RWPE2 (cell line): ENCODE results near the gene ZNF296.

Experiments
- ATAC-seq: fragments of 200-7000 bp; cut with Tn5 transposase; 3 replicates; pipeline ENCODE4 v1.9.1; 2021; ENCODE audit warnings: low read depth
- DNase-seq: peaks from one replicate; pipeline ENCODE4 v3.0.0-alpha.2; 2020; ENCODE audit warnings: low spot score
- H3K27ac ChIP-seq: fragments of 450-650 bp; 2 replicates; pipeline ENCODE4 v1.5.1; 2017; ENCODE audit warnings: mild to moderate bottlenecking; ENCODE audit not compliant: poor library complexity, severe bottlenecking
- H3K27me3 ChIP-seq: fragments of 250-450 bp; sonication (Bioruptor Pico); 2 replicates; pipeline ENCODE4 v1.5.1; 2021; ENCODE audit warnings: mild to moderate bottlenecking, moderate library complexity; ENCODE audit not compliant: insufficient read depth, poor library complexity, severe bottlenecking
- H3K36me3 ChIP-seq: fragments of 250-450 bp; sonication (Bioruptor Pico); 2 replicates; pipeline ENCODE4 v1.5.1; 2020; ENCODE audit warnings: low read depth, mild to moderate bottlenecking, moderate library complexity
- H3K4me1 ChIP-seq: fragments of 250-450 bp; sonication (Bioruptor Pico); 2 replicates; pipeline ENCODE4 v1.5.1; 2021; ENCODE audit warnings: mild to moderate bottlenecking, moderate library complexity; ENCODE audit not compliant: insufficient read depth, poor library complexity, severe bottlenecking
- H3K4me3 ChIP-seq: fragments of 250-450 bp; sonication (Bioruptor Pico); 2 replicates; pipeline ENCODE4 v1.5.1; 2021; ENCODE audit warnings: mild to moderate bottlenecking, moderate library complexity; ENCODE audit not compliant: severe bottlenecking
- H3K9me3 ChIP-seq: fragments of 250-450 bp; sonication (Bioruptor Pico); 2 replicates; pipeline ENCODE4 v1.5.1; 2021; ENCODE audit warnings: mild to moderate bottlenecking, moderate library complexity; ENCODE audit not compliant: severe bottlenecking
- TF ChIP-seq, protein P1 (sequence below): fragments of 450-650 bp; IDR thresholded peaks from one replicate; pipeline ENCODE4 v1.5.1; 2017; ENCODE audit warnings: mild to moderate bottlenecking, moderate library complexity; ENCODE audit not compliant: poor library complexity, severe bottlenecking

The ZNF296 gene

DNA sequence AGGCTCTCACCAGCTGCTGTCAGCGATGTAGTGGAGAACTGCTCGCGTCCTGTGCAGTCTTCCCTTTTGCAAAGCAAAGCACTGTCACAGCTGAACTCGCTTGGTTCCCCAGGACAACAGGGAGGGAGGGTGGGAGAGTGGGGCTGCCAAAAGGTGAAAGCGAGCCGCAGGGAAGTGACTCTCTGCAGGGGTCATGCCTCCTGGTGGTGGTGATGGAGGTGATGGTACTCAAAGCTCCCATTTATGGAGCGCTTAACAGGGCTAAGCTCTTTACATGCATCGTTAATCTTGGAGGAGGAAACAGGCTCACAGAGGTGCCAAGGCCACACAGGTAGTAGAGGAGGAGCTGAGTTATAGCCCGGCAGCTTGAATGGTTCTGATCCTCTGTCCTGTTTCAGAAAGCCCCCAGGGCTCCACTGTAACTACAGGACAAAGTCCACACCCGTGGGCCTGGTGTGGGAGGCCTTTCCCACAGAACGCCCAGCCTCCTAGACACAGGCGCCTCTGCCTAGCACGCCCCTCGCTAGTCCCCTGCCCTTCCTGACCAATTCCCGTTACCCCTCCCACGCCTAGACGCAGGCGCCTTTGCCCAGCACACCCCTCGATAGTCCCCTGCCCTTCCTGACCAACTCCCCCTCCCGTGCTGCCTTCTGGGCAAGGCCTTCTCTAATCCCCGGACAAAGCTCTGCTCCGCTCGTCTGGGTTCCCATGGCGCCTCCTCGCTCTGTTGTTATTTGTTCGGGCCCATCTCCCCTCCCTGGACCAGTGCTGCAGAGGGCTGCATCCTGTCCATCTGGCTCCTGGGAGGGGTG is 27.4 kb upstream of the ZNF296 start:
- no peaks in the 10 kb centered on the region for H3K9me3 ChIP-seq
- H3K4me1 ChIP-seq: peaks cover 11% of the 10 kb centered on the region
- TF ChIP-seq, protein P1, sequence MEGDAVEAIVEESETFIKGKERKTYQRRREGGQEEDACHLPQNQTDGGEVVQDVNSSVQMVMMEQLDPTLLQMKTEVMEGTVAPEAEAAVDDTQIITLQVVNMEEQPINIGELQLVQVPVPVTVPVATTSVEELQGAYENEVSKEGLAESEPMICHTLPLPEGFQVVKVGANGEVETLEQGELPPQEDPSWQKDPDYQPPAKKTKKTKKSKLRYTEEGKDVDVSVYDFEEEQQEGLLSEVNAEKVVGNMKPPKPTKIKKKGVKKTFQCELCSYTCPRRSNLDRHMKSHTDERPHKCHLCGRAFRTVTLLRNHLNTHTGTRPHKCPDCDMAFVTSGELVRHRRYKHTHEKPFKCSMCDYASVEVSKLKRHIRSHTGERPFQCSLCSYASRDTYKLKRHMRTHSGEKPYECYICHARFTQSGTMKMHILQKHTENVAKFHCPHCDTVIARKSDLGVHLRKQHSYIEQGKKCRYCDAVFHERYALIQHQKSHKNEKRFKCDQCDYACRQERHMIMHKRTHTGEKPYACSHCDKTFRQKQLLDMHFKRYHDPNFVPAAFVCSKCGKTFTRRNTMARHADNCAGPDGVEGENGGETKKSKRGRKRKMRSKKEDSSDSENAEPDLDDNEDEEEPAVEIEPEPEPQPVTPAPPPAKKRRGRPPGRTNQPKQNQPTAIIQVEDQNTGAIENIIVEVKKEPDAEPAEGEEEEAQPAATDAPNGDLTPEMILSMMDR: no peak
- H3K27ac ChIP-seq: no peak overlapping the region
- ATAC-seq (no peak), DNase-seq (no peak)
- no peaks in the 10 kb centered on the region for H3K27me3 ChIP-seq
- no peaks in the 10 kb centered on the region; the same call in 1 of the 2 replicates for H3K36me3 ChIP-seq
- no peak overlapping the region for H3K4me3 ChIP-seq

DNA sequence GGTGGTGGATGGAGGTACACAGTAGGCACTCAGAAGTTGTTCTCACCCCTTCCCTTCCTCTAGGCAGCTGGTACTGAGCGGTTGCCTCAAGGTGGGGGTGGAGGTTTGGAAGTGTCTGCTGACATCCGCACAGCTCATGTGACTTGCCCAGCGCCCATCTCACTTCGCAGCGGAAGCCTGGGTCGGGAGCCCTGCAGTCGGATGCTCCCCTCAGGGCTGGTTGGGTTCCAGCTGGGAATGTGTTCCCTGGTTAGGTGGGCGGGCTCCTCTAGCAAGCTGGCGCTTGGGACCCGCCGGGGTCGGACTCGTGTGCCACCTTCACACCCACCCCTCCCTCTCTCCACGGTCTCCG is 26.9 kb upstream of the ZNF296 start:
- Histone ChIP-seq H3K27ac (no peak overlapping the region), H3K4me3 (no peak overlapping the region), H3K9me3 (no peaks in the 10 kb centered on the region), H3K27me3 (no peaks in the 10 kb centered on the region), H3K4me1 (peaks cover 17% of the 10 kb centered on the region), H3K36me3 (no peaks in the 10 kb centered on the region; the same call in 1 of the 2 replicates)
- no peak for DNase-seq
- no peak for ATAC-seq
- TF ChIP-seq, protein P1: no peak

DNA sequence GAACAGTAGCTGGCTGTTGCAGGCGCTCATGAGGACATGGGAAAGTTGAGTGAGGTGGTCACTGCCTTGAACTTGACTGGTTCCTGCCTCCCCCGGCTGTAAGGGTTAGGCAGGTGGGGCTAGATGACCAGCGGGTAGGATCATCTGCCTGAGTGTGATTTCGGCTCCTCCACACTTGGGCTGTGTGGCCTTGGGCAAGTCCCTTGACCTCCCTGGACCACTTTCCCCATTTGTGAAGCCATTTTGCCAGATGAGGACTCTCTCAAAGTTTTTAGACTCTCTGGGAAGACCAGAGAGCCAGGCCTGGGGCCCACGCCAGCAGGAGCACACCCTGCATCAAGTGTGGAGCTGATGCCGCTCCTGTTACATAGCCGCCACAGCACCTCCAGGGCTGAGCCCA is 26.2 kb upstream of the ZNF296 start:
- Histone ChIP-seq H3K36me3 (no peaks in the 10 kb centered on the region; the same call in 1 of the 2 replicates), H3K4me1 (peaks cover 20% of the 10 kb centered on the region), H3K4me3 (no peak overlapping the region), H3K27me3 (no peaks in the 10 kb centered on the region), H3K27ac (no peak overlapping the region), H3K9me3 (no peaks in the 10 kb centered on the region)
- TF ChIP-seq, protein P1: no peak
- DNase-seq (no peak), ATAC-seq (no peak)

DNA sequence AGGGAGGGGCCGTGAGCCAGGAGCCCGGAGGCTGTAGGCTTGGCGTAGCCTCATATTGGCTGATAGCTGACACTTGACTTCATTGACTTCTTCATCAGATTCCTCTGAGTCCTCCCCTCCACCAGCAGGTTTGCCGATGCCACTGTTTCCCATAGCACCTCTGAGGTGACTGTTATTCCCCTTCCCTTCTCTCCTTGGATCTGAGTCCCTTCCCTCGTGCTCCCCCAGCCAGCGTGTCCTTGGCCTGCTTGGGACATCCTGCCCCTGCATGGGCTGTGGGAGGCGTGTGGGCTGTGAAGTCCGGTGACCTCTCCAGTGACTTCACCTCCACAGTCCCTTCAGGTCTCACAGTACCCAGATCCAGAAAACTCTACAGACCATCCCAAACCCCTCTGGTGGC is 25.5 kb upstream of the ZNF296 start:
- Histone ChIP-seq H3K9me3 (no peaks in the 10 kb centered on the region), H3K27ac (no peak overlapping the region), H3K4me1 (peaks cover 20% of the 10 kb centered on the region), H3K27me3 (no peaks in the 10 kb centered on the region), H3K36me3 (no peaks in the 10 kb centered on the region; the same call in 1 of the 2 replicates), H3K4me3 (no peak overlapping the region)
- ATAC-seq: no peak
- TF ChIP-seq, protein P1: no peak
- DNase-seq: no peak

DNA sequence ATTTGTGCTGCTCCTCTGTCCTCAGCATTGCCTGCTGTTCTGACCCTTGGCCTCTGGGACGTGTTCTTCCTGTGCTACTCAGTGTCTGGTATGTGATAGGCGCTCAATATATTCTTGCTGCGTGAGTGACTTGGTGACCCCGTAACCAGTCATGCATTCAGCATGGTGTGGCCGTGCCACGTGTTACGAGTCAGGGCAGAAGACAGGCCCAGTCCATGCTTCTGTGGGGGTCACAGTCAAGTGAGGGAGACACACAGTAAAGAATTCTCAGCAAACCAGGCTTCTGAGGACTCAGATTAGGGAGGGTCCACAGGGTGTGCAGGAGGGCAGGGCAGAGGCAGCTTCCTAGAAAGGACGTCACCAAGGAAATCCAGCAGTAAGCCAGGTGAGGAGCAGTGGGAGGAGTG is 24.6 kb upstream of the ZNF296 start:
- Histone ChIP-seq H3K36me3 (no peaks in the 10 kb centered on the region; the same call in 1 of the 2 replicates), H3K4me1 (peaks cover 20% of the 10 kb centered on the region), H3K4me3 (no peak overlapping the region), H3K9me3 (no peaks in the 10 kb centered on the region), H3K27ac (no peak overlapping the region), H3K27me3 (no peaks in the 10 kb centered on the region)
- TF ChIP-seq, protein P1: no peak
- DNase-seq (no peak), ATAC-seq (no peak)
